Sciatic nerve (tissue), 2 donors: ENCODE measurements around the gene DLGAP1. TPM values are rescaled to one million over a fixed set of nuclear protein-coding genes. Genes with fewer than 3 reads are reported as not detected.

ENCODE experiments used
- ATAC-seq: fragments of 200-7000 bp; cut with Tn5 transposase; one replicate; pipeline ENCODE4 v1.9.1; 2020; ENCODE audit warnings: mild to moderate bottlenecking, moderate library complexity
- DNase-seq: peaks from one replicate; pipeline ENCODE4 v3.0.0-alpha.2; 2020; ENCODE audit warnings: low spot score
- intact Hi-C: fragments of 100-400 bp; cut with DNase I; formaldehyde crosslinking; loops from one replicate; pipeline ENCODE4 v1.14.2; 2022
- total RNA-seq: library from RNA; stranded (reverse); fragmentation: NEBNext Ultra II Directional; extraction: Animal tissue kit (Norgen Biotek cat#: 25700); gene quantifications from one replicate; pipeline ENCODE4 v1.2.1, GENCODE V29; 2021
- donor health status: DM: no; HTN: no; CAD: no.
- donor health status: DM: no; HTN: no; CAD: no.

The DLGAP1 gene
- total RNA-seq, 1 donor from 2014 or later, result 0.98 TPM

GRCh38 chr18:4125627-4126230, 329.4 kb downstream of the DLGAP1 start:
- ATAC-seq (peak; percentile 35), DNase-seq (no peak)
- intact Hi-C loops, result no loop called here

GRCh38 chr18:4125224-4125623, 329.9 kb downstream of the DLGAP1 start:
- intact Hi-C loops, result no loop called here
- DNase-seq (no peak), ATAC-seq (peak; percentile 94)

- intact Hi-C loops, result no loop called here
- DNase-seq (no peak), ATAC-seq (no peak)
Observed at GRCh38 chr18:4119813-4120212, 335.3 kb downstream of the DLGAP1 start.

- DNase-seq (no peak), ATAC-seq (no peak)
- intact Hi-C loops, result no loop called here
Observed at GRCh38 chr18:4119127-4119648, 335.9 kb downstream of the DLGAP1 start.

GRCh38 chr18:4108016-4108415, 347.1 kb downstream of the DLGAP1 start:
- no peak for DNase-seq
- ATAC-seq, result no peak
- intact Hi-C loops, result no loop called here

- peak; percentile 42 for ATAC-seq
- intact Hi-C loops, result no loop called here
- no peak for DNase-seq
Observed at GRCh38 chr18:4107049-4107467, 348.0 kb downstream of the DLGAP1 start.

- intact Hi-C loops, result no loop called here
- peak; percentile 87 for DNase-seq
- peak; percentile 82 for ATAC-seq
Observed at GRCh38 chr18:4106407-4107033, 348.6 kb downstream of the DLGAP1 start.

- DNase-seq, result no peak
- intact Hi-C loops, result no loop called here
- ATAC-seq, result no peak
Observed at GRCh38 chr18:4102901-4103300, 352.2 kb downstream of the DLGAP1 start.

- intact Hi-C loops, result no loop called here
- DNase-seq, result no peak
- ATAC-seq, result no peak
Observed at GRCh38 chr18:4101009-4101408, 354.1 kb downstream of the DLGAP1 start.

GRCh38 chr18:4096486-4096885, 358.6 kb downstream of the DLGAP1 start:
- intact Hi-C loops, result no loop called here
- ATAC-seq (no peak), DNase-seq (no peak)

GRCh38 chr18:4093676-4094075, 361.4 kb downstream of the DLGAP1 start:
- ATAC-seq (no peak), DNase-seq (no peak)
- intact Hi-C loops, result no loop called here

- no peak for DNase-seq
- no peak for ATAC-seq
- intact Hi-C loops, result no loop called here
Observed at GRCh38 chr18:4084382-4084900, 370.7 kb downstream of the DLGAP1 start.

- intact Hi-C loops, result no loop called here
- DNase-seq, result no peak
- ATAC-seq, result no peak
Observed at GRCh38 chr18:4078246-4078645, 376.9 kb downstream of the DLGAP1 start.

- no peak for ATAC-seq
Observed at GRCh38 chr18:4077721-4078120, 377.4 kb downstream of the DLGAP1 start.

GRCh38 chr18:4077204-4077603, 377.9 kb downstream of the DLGAP1 start:
- DNase-seq, result no peak
- intact Hi-C loops, result no loop called here
- ATAC-seq, result no peak

More at GRCh38 chr18:4077721-4078120, 377.4 kb downstream of the DLGAP1 start:
- no peak for DNase-seq
- intact Hi-C loops, result no loop called here

GRCh38 chr18:4074647-4075046, 380.5 kb downstream of the DLGAP1 start:
- ATAC-seq (no peak), DNase-seq (no peak)
- intact Hi-C loops, result no loop called here

- DNase-seq (no peak), ATAC-seq (no peak)
- intact Hi-C loops, result no loop called here
Observed at GRCh38 chr18:4069183-4069582, 385.9 kb downstream of the DLGAP1 start.

GRCh38 chr18:4068552-4069158, 386.5 kb downstream of the DLGAP1 start:
- ATAC-seq (no peak), DNase-seq (no peak)
- intact Hi-C loops, result no loop called here

- no peak for ATAC-seq
- DNase-seq, result no peak
- intact Hi-C loops, result no loop called here
Observed at GRCh38 chr18:4063545-4063944, 391.6 kb downstream of the DLGAP1 start.
